Activated CD4-positive, alpha-beta T cell treated with anti-CD3 and anti-CD28 coated beads for 4 hours (primary cell): ENCODE results near the gene ACOXL.
"Not testable (repeated sequence)": the region's sequence is repeated elsewhere in the genome, so short reads cannot be mapped to it uniquely, and the experiment has no call there.

Experiments used
- DNase-seq, 2 donors: peaks; one replicate each; pipeline ENCODE4 v3.0.0-alpha.2; 2020

ACOXL gene

GRCh38 chr2:110941226-110941625 is 208.9 kb downstream of the ACOXL start:
- DNase-seq = no peak

DNA sequence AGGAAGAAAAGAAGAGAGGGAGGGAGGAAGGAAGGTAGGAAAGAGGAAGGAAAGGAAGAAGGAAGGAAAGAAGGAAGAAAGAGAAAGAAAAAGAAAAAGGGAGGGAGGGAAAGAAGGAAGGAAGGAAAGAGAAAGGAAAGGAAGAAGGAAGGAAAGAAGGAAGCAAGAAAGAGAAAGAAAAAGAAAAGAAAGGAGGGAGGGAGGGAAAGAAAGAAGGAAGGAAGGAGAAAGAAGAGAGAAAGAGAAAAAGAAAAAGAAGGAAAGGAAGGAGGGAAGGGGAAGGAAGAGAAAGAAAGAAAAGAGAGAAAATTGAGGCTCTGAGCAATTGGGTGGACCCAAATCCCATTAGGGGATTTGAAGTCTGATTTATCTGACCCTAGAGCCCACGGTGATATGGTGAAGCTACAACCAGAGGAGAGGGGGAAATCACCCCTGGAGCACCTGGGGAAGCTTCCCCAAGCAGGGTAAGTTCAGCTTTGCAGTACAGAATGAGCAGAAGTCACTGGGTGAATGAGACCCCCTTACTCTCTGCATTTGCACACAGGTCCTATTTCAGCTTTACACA is 210.8 kb downstream of the ACOXL start:
- DNase-seq = no peak

- no peak for DNase-seq
Measured at GRCh38 chr2:110946902-110947301, 214.5 kb downstream of the ACOXL start.

DNA sequence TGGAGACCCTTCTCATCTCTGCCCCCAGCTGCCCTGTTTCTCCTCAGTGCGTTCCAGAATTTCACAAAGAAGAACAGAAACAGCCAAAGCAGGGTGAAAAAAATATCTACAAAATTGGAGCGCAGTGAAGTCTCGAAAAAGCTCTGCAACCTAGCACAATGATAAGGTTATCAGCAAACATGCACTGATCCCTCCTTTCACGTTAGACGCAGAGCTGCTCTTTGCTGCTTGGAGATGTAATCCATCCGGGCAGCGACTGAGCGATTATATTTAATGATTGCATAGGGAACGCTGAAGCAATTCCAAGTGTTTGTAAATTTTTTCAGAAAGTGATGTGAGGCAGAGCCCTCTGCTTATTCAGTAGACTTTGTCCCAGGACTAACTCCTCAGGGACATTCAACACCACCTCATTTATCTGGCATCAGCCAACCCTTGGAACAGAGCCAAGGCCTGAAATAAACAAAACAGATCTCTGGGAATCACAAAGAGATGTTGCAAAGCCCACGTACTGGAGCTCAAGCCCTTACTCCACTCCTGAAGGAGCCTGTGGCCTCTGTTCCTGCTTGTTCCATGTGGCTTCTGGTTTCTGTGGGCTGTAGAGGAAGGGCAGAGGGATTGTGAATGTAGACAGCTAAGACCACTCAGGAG is 215.8 kb downstream of the ACOXL start:
- DNase-seq = no peak

- DNase-seq = no peak
Measured at GRCh38 chr2:110950281-110950680, 217.9 kb downstream of the ACOXL start.

DNA sequence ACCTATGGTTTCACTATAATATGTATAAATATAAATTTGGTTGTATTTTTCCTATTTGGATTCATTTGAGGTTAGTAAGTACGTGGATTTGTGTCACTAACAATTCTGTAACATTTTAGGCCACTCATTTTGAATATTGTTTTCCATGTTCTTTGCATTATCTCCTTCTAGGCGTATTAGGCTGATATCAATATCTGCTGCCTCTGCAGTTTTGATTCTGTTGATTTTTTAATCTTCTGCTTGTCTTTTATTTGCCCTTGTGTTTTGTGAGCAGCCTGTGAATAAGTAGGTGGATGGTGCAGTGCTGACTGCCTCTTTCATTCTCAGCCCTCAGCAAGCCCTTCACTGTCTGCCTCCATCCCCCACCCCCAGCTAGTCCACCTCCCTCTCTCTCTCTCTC is 222.7 kb downstream of the ACOXL start:
- DNase-seq = no peak

GRCh38 chr2:110955556-110955955 is 223.2 kb downstream of the ACOXL start:
- no peak for DNase-seq

- DNase-seq = no peak
Measured at GRCh38 chr2:110957293-110957692, 224.9 kb downstream of the ACOXL start.

DNA sequence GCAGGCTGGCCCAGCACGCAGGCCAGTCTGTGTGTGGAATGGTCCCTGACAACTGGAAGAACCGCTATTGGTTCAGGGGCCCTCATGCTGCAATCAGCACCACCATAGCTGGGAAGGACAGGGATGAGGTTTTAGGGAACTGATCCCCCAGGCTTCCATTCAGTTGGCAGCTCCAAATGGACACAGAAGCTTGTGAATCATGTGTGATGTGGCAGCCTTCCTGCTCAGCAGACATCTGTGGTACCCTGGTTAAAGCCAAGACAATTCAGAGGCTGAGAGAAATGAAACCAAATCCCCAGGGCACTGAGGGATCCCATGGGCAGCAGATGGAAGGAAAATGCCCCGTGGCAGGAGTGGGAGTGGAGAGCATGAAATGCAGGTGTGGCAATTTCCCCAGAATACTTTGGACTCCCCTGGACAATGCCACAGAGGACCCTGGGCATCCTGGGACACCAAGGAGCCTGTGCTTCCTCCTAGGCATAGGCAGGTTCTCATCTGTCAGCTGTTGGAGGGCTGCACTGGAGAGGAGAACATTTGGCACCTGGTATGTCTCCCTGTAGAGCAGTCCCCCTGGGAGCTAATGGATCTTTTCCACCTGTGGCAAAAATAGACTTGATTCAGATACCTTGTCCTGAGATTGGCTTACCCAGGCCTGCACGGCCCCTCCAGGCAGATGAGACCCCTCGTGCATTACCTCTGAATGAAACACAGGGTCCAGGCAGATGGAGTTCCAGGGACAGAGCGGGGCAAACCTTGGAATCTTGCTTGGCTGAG is 226.2 kb downstream of the ACOXL start:
- no peak for DNase-seq

DNA sequence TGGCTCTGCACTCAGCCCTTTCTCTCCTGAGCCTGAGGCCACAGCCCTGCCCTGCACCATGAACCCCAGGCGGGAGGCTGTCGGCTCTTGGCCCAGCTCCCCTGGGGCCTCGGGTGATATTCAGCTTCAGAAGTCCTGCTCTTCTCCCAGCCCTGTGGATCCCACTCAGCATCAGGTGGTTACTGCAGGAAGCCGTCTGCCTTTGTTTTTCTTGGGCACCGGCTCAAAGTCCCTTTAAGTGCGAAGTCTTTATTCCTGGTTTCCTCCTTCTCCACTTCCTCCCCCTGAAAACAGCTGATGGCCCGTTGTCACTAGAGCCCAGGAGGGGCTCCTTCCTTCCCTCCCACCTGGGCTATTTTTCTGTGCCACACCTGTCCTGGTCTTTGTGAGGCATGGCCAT is 226.8 kb downstream of the ACOXL start:
- no peak for DNase-seq

- no peak for DNase-seq
Measured at GRCh38 chr2:110960281-110960680, 227.9 kb downstream of the ACOXL start.

DNA sequence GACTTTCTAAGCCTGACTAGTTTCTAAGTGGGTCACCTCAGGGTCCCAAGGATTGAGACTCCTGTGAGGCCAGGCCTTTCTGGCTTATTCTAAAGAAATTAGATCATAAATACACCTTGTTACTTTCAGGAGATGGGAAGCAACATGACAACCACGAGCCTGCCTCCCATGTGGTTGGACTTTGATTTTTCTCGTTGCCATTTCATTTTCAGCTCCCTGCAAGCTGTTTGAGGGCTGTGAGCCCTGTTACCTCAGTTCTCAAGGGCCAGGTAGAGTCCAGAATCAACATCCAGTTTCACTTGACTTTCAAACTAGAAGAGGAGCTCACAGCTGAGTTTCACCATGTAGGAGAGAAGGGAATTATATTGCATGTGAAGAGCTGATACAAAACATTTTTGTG is 228.6 kb downstream of the ACOXL start:
- no peak for DNase-seq

GRCh38 chr2:110961643-110962042 is 229.3 kb downstream of the ACOXL start:
- not testable (repeated sequence) for DNase-seq

DNA sequence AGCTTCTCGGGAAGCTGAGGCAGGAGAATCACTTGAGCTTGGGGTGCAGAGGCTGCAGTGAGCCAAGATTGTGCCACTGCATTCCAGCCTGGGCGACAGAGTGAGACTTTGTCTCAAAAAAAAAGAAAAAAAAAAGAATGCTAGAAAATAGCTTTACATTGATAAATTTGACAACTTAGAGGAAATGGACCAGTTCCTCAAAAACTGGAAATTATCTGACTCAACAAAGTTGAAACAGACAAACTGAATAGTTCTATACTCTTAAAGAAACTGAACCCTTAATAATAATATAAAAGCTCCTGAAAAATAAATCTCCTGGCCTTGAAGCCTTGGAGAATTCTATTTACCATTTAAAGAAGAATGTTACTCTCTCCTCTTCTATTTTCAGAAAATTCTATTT is 237.3 kb downstream of the ACOXL start:
- DNase-seq = no peak

- no peak for DNase-seq
Measured at GRCh38 chr2:110970201-110970600, 237.8 kb downstream of the ACOXL start.

DNA sequence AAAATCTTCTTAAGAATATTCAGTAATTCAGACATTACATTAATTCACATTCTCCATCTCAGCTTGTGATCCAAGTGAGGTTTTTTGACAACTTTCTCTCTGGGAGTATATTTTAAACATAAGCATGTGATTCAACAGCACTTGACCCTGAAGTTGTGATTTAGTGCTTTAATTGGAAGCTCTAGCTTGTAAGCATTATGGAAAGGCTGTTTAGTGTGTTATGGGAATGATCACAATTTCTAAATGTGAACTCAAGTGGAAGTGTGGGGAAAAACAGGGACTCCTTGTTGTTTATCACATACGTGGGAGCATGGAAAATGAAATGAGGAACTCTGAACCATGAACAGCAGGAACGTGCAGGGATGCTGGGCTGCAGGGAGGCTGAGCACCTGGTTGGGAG is 239.4 kb downstream of the ACOXL start:
- no peak for DNase-seq

DNA sequence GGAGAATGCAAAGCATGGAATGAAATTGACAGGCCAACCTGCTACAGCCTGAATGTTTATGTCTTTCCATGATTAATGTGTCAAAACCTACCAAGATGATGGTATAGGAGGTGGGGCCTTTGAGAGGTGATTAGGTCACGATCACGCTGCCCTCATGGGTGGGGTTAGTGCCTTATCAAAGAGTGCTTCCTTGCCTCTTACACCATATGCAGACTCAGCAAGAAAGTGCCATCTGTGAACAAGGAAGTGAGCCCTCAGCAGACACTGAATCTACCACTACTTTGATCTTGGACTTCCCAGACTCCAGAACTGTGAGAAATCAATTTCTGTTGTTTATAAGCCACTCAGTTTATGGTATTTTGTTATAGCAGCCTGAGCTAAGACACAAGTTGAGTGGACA is 240.9 kb downstream of the ACOXL start:
- no peak for DNase-seq

DNA sequence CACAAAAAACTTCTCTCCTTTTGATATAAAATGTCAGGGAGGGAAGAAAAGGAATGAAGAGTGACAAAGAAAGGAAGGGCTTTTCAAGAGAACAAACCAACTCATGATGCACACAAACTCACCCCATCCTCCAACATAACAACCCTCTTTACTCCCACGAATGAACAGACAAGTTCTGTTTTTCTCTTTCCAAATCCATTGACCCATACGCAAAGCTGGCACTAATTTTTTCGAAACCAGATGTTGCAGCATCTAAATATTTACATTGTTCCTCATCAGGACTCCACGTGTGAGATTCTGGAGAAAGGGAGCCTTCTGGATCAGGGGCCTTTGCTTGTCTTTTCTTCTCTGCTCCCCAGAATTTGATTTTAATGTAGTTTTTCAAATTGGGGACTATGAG is 245.0 kb downstream of the ACOXL start:
- DNase-seq = no peak

DNA sequence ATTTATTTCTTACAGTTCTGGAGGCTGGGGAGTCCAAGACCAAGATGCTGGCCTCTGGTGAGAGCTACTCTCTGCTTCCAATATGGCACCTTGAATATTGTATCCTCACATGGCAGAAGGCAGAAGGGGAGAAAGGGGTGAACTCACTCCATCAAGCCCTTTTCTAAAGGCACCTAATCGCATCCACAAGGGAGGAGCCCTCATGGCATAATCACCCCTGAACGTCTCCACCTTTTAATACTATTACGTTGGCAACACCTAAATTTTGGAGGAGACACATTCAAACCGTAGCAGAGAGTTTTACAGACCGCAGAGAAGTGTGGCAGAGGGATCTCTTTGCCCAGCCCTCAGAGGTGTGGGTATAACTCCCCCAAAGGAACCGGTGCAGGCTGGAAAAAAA is 245.8 kb downstream of the ACOXL start:
- DNase-seq = no peak

DNA sequence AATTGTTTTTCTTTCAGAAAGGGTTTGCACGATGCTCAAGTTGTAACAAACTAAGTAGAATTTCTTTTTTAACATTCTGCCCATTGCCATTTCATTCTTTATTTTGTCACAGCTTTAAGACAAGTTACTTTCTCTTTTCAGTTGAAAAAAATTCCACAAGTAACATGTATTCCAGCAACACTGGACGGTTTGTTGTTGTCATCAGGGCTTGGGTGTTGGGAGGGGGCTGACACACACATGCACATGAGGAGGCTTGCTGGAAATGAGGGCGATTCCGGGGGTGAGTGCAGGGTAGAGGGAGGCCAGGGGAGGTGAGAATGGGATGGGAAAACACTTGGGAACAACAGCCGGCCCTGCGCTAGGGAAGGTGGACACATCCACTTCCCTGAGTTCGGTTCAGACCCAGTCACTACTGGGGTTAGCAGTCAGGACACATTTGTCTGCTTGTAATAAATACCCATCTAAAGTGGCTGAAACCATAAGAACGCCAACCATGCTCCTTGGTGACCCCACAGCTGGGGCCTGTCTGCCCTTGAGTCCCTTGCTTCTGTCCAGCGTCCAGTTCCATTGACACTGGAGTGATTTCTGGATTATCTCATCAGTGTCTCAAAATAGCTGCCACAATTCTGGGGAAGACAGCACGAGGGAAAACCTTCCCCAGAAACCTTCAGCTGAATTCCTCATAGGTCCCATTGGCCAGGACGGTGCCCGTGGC is 246.5 kb downstream of the ACOXL start:
- no peak for DNase-seq

- no peak for DNase-seq
Measured at GRCh38 chr2:110979471-110980338, 247.3 kb downstream of the ACOXL start.

GRCh38 chr2:110980339-110981062 is 248.1 kb downstream of the ACOXL start:
- DNase-seq = no peak
